Dedifferentiated amniotic fluid mesenchymal stem cell (primary cell): ENCODE results near the gene FXYD6.

Experiments used
- DNase-seq: peaks from one replicate; pipeline ENCODE4 v3.0.0-alpha.2; 2016; ENCODE audit errors: extremely low spot score

FXYD6 gene

GRCh38 chr11:117887431-117888138 is 11.1 kb upstream of the FXYD6 start:
- DNase-seq: no peak

- DNase-seq: no peak
Observed at GRCh38 chr11:117885777-117886176, 9.3 kb upstream of the FXYD6 start.

GRCh38 chr11:117884994-117885393 is 8.5 kb upstream of the FXYD6 start:
- DNase-seq: no peak

- no peak for DNase-seq
Observed at GRCh38 chr11:117883063-117883462, 6.6 kb upstream of the FXYD6 start.

GRCh38 chr11:117882311-117882905 is 6.0 kb upstream of the FXYD6 start:
- no peak for DNase-seq

- no peak for DNase-seq
Observed at GRCh38 chr11:117881217-117881616, 4.8 kb upstream of the FXYD6 start.

GRCh38 chr11:117879516-117880480 is 3.3 kb upstream of the FXYD6 start:
- no peak for DNase-seq

GRCh38 chr11:117878939-117879475 is 2.5 kb upstream of the FXYD6 start:
- DNase-seq: no peak

- DNase-seq: no peak
Observed at GRCh38 chr11:117878314-117878938, 2.0 kb upstream of the FXYD6 start.

GRCh38 chr11:117877120-117877784 is 794 bp upstream of the FXYD6 start:
- no peak for DNase-seq

- DNase-seq: no peak
Observed at GRCh38 chr11:117876059-117876340, 458 bp downstream of the FXYD6 start.

GRCh38 chr11:117875382-117876058 is 938 bp downstream of the FXYD6 start:
- DNase-seq: no peak

GRCh38 chr11:117874910-117875381 is 1.5 kb downstream of the FXYD6 start:
- DNase-seq: no peak

GRCh38 chr11:117874253-117874909 is 2.1 kb downstream of the FXYD6 start:
- no peak for DNase-seq

- DNase-seq: no peak
Observed at GRCh38 chr11:117873828-117874125, 2.7 kb downstream of the FXYD6 start.

- no peak for DNase-seq
Observed at GRCh38 chr11:117872975-117873827, 3.3 kb downstream of the FXYD6 start.

GRCh38 chr11:117872420-117872961 is 4.0 kb downstream of the FXYD6 start:
- DNase-seq: no peak

GRCh38 chr11:117871784-117872183 is 4.7 kb downstream of the FXYD6 start:
- no peak for DNase-seq

- no peak for DNase-seq
Observed at GRCh38 chr11:117871160-117871559, 5.3 kb downstream of the FXYD6 start.
